ENCODE results near the gene IPO5.
"Not testable (repeated sequence)": the region's sequence is repeated elsewhere in the genome, so short reads cannot be mapped to it uniquely, and the experiment has no call there.

The IPO5 gene

GRCh38 chr13:97948041-97948440, 5.4 kb upstream of the IPO5 start:
- Histone ChIP-seq H3K4me2 (ENCODE audit: low read length, poor library complexity, severe bottlenecking) (no peak overlapping the region), H4K91ac (ENCODE audit: low read length) (no peak overlapping the region), H3K27me3 (ENCODE audit: control insufficient read depth in 1 of 2, insufficient read depth in 1 of 2, low read length in 2 of 2) (no peaks in the 10 kb centered on the region), H2BK120ac (ENCODE audit: low read depth, low read length) (no peak overlapping the region), H2AFZ (ENCODE audit: low read depth, low read length) (no peak overlapping the region), H3K27ac (ENCODE audit: low read length, poor library complexity, severe bottlenecking) (no peak overlapping the region), H3K18ac (ENCODE audit: low read depth in 1 of 2, low read length in 2 of 2) (no peak overlapping the region), H3K23ac (ENCODE audit: low read length in 2 of 2) (no peak overlapping the region), H2BK12ac (ENCODE audit: low read length in 2 of 2) (no peak overlapping the region), H4K8ac (ENCODE audit: low read length) (no peak overlapping the region), H3K9ac (ENCODE audit: low read length) (no peak overlapping the region), H2BK15ac (ENCODE audit: low read depth, poor library complexity, severe bottlenecking) (no peak overlapping the region), H2BK5ac (ENCODE audit: low read depth, low read length, poor library complexity, severe bottlenecking) (no peak overlapping the region), H2AK5ac (ENCODE audit: low read length, severe bottlenecking) (no peak overlapping the region), H3K4me1 (ENCODE audit: control insufficient read depth, insufficient read depth, low read depth, low read length) (peaks cover 4% of the 10 kb centered on the region), H3K79me1 (replicated peaks; ENCODE audit: low read length, poor library complexity, severe bottlenecking) (no peaks in the 10 kb centered on the region), H3K4ac (ENCODE audit: low read depth in 1 of 2, low read length in 2 of 2) (no peak overlapping the region), H3K4me3 (ENCODE audit: insufficient read depth in 1 of 2, low read depth in 1 of 2, low read length in 2 of 2) (no peak overlapping the region), H3K36me3 (ENCODE audit: control insufficient read depth in 1 of 2, insufficient read depth in 2 of 2, low read depth in 1 of 2, low read length in 2 of 2) (no peaks in the 10 kb centered on the region), H3K9me3 (ENCODE audit: control insufficient read depth, low read length) (peaks cover 9% of the 10 kb centered on the region), H3K14ac (ENCODE audit: low read length in 2 of 2) (no peak overlapping the region)
- no peak for DNase-seq
- no CpG with 5 or more reads among the region's 3 CpGs for WGBS

GRCh38 chr13:97949316-97949715, 4.2 kb upstream of the IPO5 start:
- not testable (repeated sequence) for H3K14ac ChIP-seq (ENCODE audit: low read length in 2 of 2); H3K23ac ChIP-seq (ENCODE audit: low read length in 2 of 2); H3K4me2 ChIP-seq (ENCODE audit: low read length, poor library complexity, severe bottlenecking); H2BK5ac ChIP-seq (ENCODE audit: low read depth, low read length, poor library complexity, severe bottlenecking); H3K27ac ChIP-seq (ENCODE audit: low read length, poor library complexity, severe bottlenecking); H2BK15ac ChIP-seq (ENCODE audit: low read depth, poor library complexity, severe bottlenecking); H3K4me1 ChIP-seq (ENCODE audit: control insufficient read depth, insufficient read depth, low read depth, low read length); H3K9me3 ChIP-seq (ENCODE audit: control insufficient read depth, low read length); H4K91ac ChIP-seq (ENCODE audit: low read length); H3K18ac ChIP-seq (ENCODE audit: low read depth in 1 of 2, low read length in 2 of 2); H2AK5ac ChIP-seq (ENCODE audit: low read length, severe bottlenecking); H3K4ac ChIP-seq (ENCODE audit: low read depth in 1 of 2, low read length in 2 of 2); H2BK120ac ChIP-seq (ENCODE audit: low read depth, low read length); H4K8ac ChIP-seq (ENCODE audit: low read length); H2BK12ac ChIP-seq (ENCODE audit: low read length in 2 of 2); H3K27me3 ChIP-seq (ENCODE audit: control insufficient read depth in 1 of 2, insufficient read depth in 1 of 2, low read length in 2 of 2); H3K36me3 ChIP-seq (ENCODE audit: control insufficient read depth in 1 of 2, insufficient read depth in 2 of 2, low read depth in 1 of 2, low read length in 2 of 2); H2AFZ ChIP-seq (ENCODE audit: low read depth, low read length); H3K79me1 ChIP-seq (replicated peaks; ENCODE audit: low read length, poor library complexity, severe bottlenecking)
- 83% methylated on average over 5 of the region's 5 CpGs for WGBS
- Histone ChIP-seq H3K9ac (ENCODE audit: low read length) (peak overlapping the region; percentile 9), H3K4me3 (ENCODE audit: insufficient read depth in 1 of 2, low read depth in 1 of 2, low read length in 2 of 2) (peak overlapping the region in 1 of 2 experiments; percentile 12)
- DNase-seq = peak; percentile 16

- Histone ChIP-seq H3K27ac (ENCODE audit: low read length, poor library complexity, severe bottlenecking) (no peak overlapping the region), H3K14ac (ENCODE audit: low read length in 2 of 2) (no peak overlapping the region), H2BK15ac (ENCODE audit: low read depth, poor library complexity, severe bottlenecking) (no peak overlapping the region), H3K4me2 (ENCODE audit: low read length, poor library complexity, severe bottlenecking) (no peak overlapping the region), H2AFZ (ENCODE audit: low read depth, low read length) (no peak overlapping the region), H3K36me3 (ENCODE audit: control insufficient read depth in 1 of 2, insufficient read depth in 2 of 2, low read depth in 1 of 2, low read length in 2 of 2) (no peaks in the 10 kb centered on the region), H3K18ac (ENCODE audit: low read depth in 1 of 2, low read length in 2 of 2) (no peak overlapping the region), H3K4me3 (ENCODE audit: insufficient read depth in 1 of 2, low read depth in 1 of 2, low read length in 2 of 2) (no peak overlapping the region), H3K9ac (ENCODE audit: low read length) (no peak overlapping the region), H2AK5ac (ENCODE audit: low read length, severe bottlenecking) (no peak overlapping the region), H4K8ac (ENCODE audit: low read length) (no peak overlapping the region), H3K27me3 (ENCODE audit: control insufficient read depth in 1 of 2, insufficient read depth in 1 of 2, low read length in 2 of 2) (no peaks in the 10 kb centered on the region), H3K4me1 (ENCODE audit: control insufficient read depth, insufficient read depth, low read depth, low read length) (peaks cover 5% of the 10 kb centered on the region), H3K23ac (ENCODE audit: low read length in 2 of 2) (no peak overlapping the region), H4K91ac (ENCODE audit: low read length) (no peak overlapping the region), H3K9me3 (ENCODE audit: control insufficient read depth, low read length) (peaks cover 9% of the 10 kb centered on the region), H2BK12ac (ENCODE audit: low read length in 2 of 2) (no peak overlapping the region), H2BK5ac (ENCODE audit: low read depth, low read length, poor library complexity, severe bottlenecking) (no peak overlapping the region), H3K79me1 (replicated peaks; ENCODE audit: low read length, poor library complexity, severe bottlenecking) (no peaks in the 10 kb centered on the region), H2BK120ac (ENCODE audit: low read depth, low read length) (no peak overlapping the region), H3K4ac (ENCODE audit: low read depth in 1 of 2, low read length in 2 of 2) (no peak overlapping the region)
- WGBS = 89% methylated on average over 3 of the region's 4 CpGs
- no peak for DNase-seq
Observed at GRCh38 chr13:97951376-97951775, 2.1 kb upstream of the IPO5 start.

- H2BK5ac ChIP-seq (ENCODE audit: low read depth, low read length, poor library complexity, severe bottlenecking); H3K4me3 ChIP-seq (ENCODE audit: insufficient read depth in 1 of 2, low read depth in 1 of 2, low read length in 2 of 2); H3K36me3 ChIP-seq (ENCODE audit: control insufficient read depth in 1 of 2, insufficient read depth in 2 of 2, low read depth in 1 of 2, low read length in 2 of 2); H3K27ac ChIP-seq (ENCODE audit: low read length, poor library complexity, severe bottlenecking); H2AFZ ChIP-seq (ENCODE audit: low read depth, low read length); H3K79me1 ChIP-seq (replicated peaks; ENCODE audit: low read length, poor library complexity, severe bottlenecking); H3K4ac ChIP-seq (ENCODE audit: low read depth in 1 of 2, low read length in 2 of 2); H3K9ac ChIP-seq (ENCODE audit: low read length); H3K27me3 ChIP-seq (ENCODE audit: control insufficient read depth in 1 of 2, insufficient read depth in 1 of 2, low read length in 2 of 2); H4K91ac ChIP-seq (ENCODE audit: low read length); H3K14ac ChIP-seq (ENCODE audit: low read length in 2 of 2); H2AK5ac ChIP-seq (ENCODE audit: low read length, severe bottlenecking); H2BK15ac ChIP-seq (ENCODE audit: low read depth, poor library complexity, severe bottlenecking); H2BK120ac ChIP-seq (ENCODE audit: low read depth, low read length); H2BK12ac ChIP-seq (ENCODE audit: low read length in 2 of 2); H3K23ac ChIP-seq (ENCODE audit: low read length in 2 of 2); H3K4me1 ChIP-seq (ENCODE audit: control insufficient read depth, insufficient read depth, low read depth, low read length); H3K4me2 ChIP-seq (ENCODE audit: low read length, poor library complexity, severe bottlenecking); H3K9me3 ChIP-seq (ENCODE audit: control insufficient read depth, low read length); H3K18ac ChIP-seq (ENCODE audit: low read depth in 1 of 2, low read length in 2 of 2); H4K8ac ChIP-seq (ENCODE audit: low read length); DNase-seq: not testable (repeated sequence)
- 85% methylated on average over 2 of the region's 4 CpGs for WGBS
Observed at GRCh38 chr13:97952831-97953230, 644 bp upstream of the IPO5 start.

All from mesenchymal stem cell (in vitro differentiated cells and primary cell).